ENCODE data around the gene INTS15. TPM values are rescaled to one million over a fixed set of nuclear protein-coding genes. Genes with fewer than 3 reads are reported as not detected.
A peak's percentile ranks its signal among the peaks of the same experiment; 100 is the strongest.

Gene INTS15
- total and polyA plus RNA-seq, 10 of the 15 experiments (the other 5 are each of a cell fraction or from before 2014, with no cell fraction given), result 0.89 to 28.2 (median 16.8) TPM

GRCh38 chr7:6589829-6590644 lies at the start of gene INTS15 (continued):
- peak; percentile 94; the same call in 1 of the 2 replicates for TF ChIP-seq NKRF (conservative IDR thresholded peaks at IDR 0.05)
- TF ChIP-seq RUNX3 (IDR thresholded peaks at IDR 0.05; ENCODE audit: low read length), result peak; percentile 68
- no peak for TF ChIP-seq ASH2L (IDR thresholded peaks at IDR 0.05; ENCODE audit: borderline replicate concordance, low read depth)
- TF ChIP-seq REST (IDR thresholded peaks at IDR 0.05; ENCODE audit: low read depth, low read length), result 0 out of 2 replicates have a peak, but pooled peaks have one; percentile 24
- TF ChIP-seq MTA3 (IDR thresholded peaks at IDR 0.05; ENCODE audit: borderline replicate concordance, low read length), result no peak
- TF ChIP-seq NBN (IDR thresholded peaks at IDR 0.05), result no peak
- TF ChIP-seq IKZF2 (IDR thresholded peaks at IDR 0.05), result no peak
- peak; percentile 51 to 84; a peak in 3 of 4 replicates for TF ChIP-seq BHLHE40 (IDR thresholded peaks at IDR 0.05; ENCODE audit: borderline replicate concordance in 1 of 2, low read depth in 2 of 2, low read length in 1 of 2)
- TF ChIP-seq MLLT1 (IDR thresholded peaks at IDR 0.05), result no peak
- no peak for TF ChIP-seq SUZ12 (IDR thresholded peaks at IDR 0.05; ENCODE audit: unreplicated experiment)
- no peak for TF ChIP-seq NFIC (IDR thresholded peaks at IDR 0.05; ENCODE audit: low read depth, low read length)
- TF ChIP-seq ATF3 (IDR thresholded peaks at IDR 0.05; ENCODE audit: borderline replicate concordance, extremely low read depth, low read depth, low read length), result no peak
- no peak for TF ChIP-seq E4F1 (IDR thresholded peaks at IDR 0.05; ENCODE audit: borderline replicate concordance, partially characterized antibody)
- TF ChIP-seq MEF2B (IDR thresholded peaks at IDR 0.05; ENCODE audit: partially characterized antibody, poor library complexity, severe bottlenecking), result no peak
- TF ChIP-seq MTA2 (IDR thresholded peaks at IDR 0.05; ENCODE audit: low read depth), result no peak
- peak; percentile 70 for TF ChIP-seq MXI1 (IDR thresholded peaks at IDR 0.05; ENCODE audit: low read depth, low read length)
- TF ChIP-seq BRCA1 (IDR thresholded peaks at IDR 0.05; ENCODE audit: low read depth, low read length), result no peak
- no peak for TF ChIP-seq ZNF622 (IDR thresholded peaks at IDR 0.05)
- no peak for TF ChIP-seq FOXM1 (IDR thresholded peaks at IDR 0.05; ENCODE audit: low read depth, low read length)
